ENCODE measurements around the gene MPDZ. TPM values are rescaled to one million over a fixed set of nuclear protein-coding genes. Genes with fewer than 3 reads are reported as not detected.

Gene MPDZ
- total and polyA plus RNA-seq, 12 donors: 28.0 to 100 (median 75.4) TPM

- H3K36me3 ChIP-seq: peaks cover 0 to 100% (median 42%) of the 10 kb centered on the region in 9 donors
- no peaks in the 10 kb centered on the region for H3K9me3 ChIP-seq
- no peak overlapping the region for H3K27ac ChIP-seq
- H3K27me3 ChIP-seq: no peaks in the 10 kb centered on the region
- ATAC-seq (no peak), DNase-seq (no peak)
- no peaks in the 10 kb centered on the region for H3K4me1 ChIP-seq
- intact Hi-C loops (cut with DNase I): no loop called here
- 95 to 97% methylated on average over 6 of the region's 6 CpGs for WGBS, 2 donors
- no peak for TF ChIP-seq CTCF (IDR thresholded peaks at IDR 0.05)
- H3K4me3 ChIP-seq: no peak overlapping the region
These were observed 148.1 kb downstream of the MPDZ start for GRCh38 chr9:13131416-13131815.

- no peaks in the 10 kb centered on the region for H3K9me3 ChIP-seq
- no peaks in the 10 kb centered on the region for H3K4me1 ChIP-seq
- no peaks in the 10 kb centered on the region for H3K27me3 ChIP-seq
- DNase-seq (no peak), ATAC-seq (no peak)
- no peak for TF ChIP-seq CTCF (IDR thresholded peaks at IDR 0.05)
- H3K27ac ChIP-seq: no peak overlapping the region
- H3K36me3 ChIP-seq: peaks cover 0 to 100% (median 39%) of the 10 kb centered on the region in 9 donors
- 88 to 97% methylated on average over 1 of the region's 1 CpG for WGBS, 2 donors
- intact Hi-C loops (cut with DNase I): loop anchor here in 3 of 10 donors (10.0 kb wide), 3 partner anchors 46 to 66 kb away; no protein-coding TSS in a partner anchor
- no peak overlapping the region for H3K4me3 ChIP-seq
These were observed 151.1 kb downstream of the MPDZ start for GRCh38 chr9:13128266-13128860.

GRCh38 chr9:13127131-13127530, 152.4 kb downstream of the MPDZ start:
- ATAC-seq: no peak
- intact Hi-C loops (cut with DNase I): loop anchor here in 3 of 10 donors (10.0 kb wide), 3 partner anchors 48 to 68 kb away; no protein-coding TSS in a partner anchor
- H3K36me3 ChIP-seq: peaks cover 0 to 100% (median 44%) of the 10 kb centered on the region in 9 donors
- H3K9me3 ChIP-seq: no peaks in the 10 kb centered on the region
- no peak for TF ChIP-seq CTCF (IDR thresholded peaks at IDR 0.05)
- 89 to 95% methylated on average over 3 of the region's 3 CpGs for WGBS, 2 donors
- DNase-seq: no peak
- no peaks in the 10 kb centered on the region for H3K4me1 ChIP-seq
- H3K4me3 ChIP-seq: no peak overlapping the region
- H3K27me3 ChIP-seq: no peaks in the 10 kb centered on the region
- no peak overlapping the region for H3K27ac ChIP-seq

GRCh38 chr9:13125261-13125660, 154.2 kb downstream of the MPDZ start:
- no peak for TF ChIP-seq CTCF (IDR thresholded peaks at IDR 0.05)
- Histone ChIP-seq H3K27ac (no peak overlapping the region), H3K4me1 (no peaks in the 10 kb centered on the region), H3K27me3 (no peaks in the 10 kb centered on the region), H3K36me3 (peaks cover 0 to 100% (median 45%) of the 10 kb centered on the region in 9 donors), H3K9me3 (no peaks in the 10 kb centered on the region), H3K4me3 (no peak overlapping the region)
- ATAC-seq: no peak
- no peak for DNase-seq
- intact Hi-C loops (cut with DNase I): loop anchor here in 3 of 10 donors (10.0 kb wide), 3 partner anchors 50 to 70 kb away; no protein-coding TSS in a partner anchor
